Lung microvascular endothelial cell (primary cell): ENCODE measurements around the gene BAZ1B. TPM values are rescaled to one million over a fixed set of nuclear protein-coding genes. Genes with fewer than 3 reads are reported as not detected.
"Not testable (repeated sequence)": the region's sequence is repeated elsewhere in the genome, so short reads cannot be mapped to it uniquely, and the experiment has no call there.

Experiments used
- DNase-seq, 2 donors: peaks; one replicate each; pipeline versions ENCODE4 v3.0.0 to v3.0.0-alpha.2; 2010; ENCODE audit warnings: low read depth in 2 of 2
- total RNA-seq: library from RNA; depleted of rRNA; stranded (reverse); fragments of >200 nt; gene quantifications from 2 replicates; pipeline ENCODE4 v1.2.1, GENCODE V29; 2014

The BAZ1B gene
- total RNA-seq, 1 donor from 2014 or later, result 34.1 TPM

- DNase-seq, result no peak
Measured at GRCh38 chr7:73447121-73447733, 74.9 kb downstream of the BAZ1B start.

GRCh38 chr7:73446682-73447081 lies 75.4 kb downstream of the BAZ1B start:
- peak in 1 of 2 donors; percentile 59 for DNase-seq

- DNase-seq, result no peak
Measured at GRCh38 chr7:73443548-73444255, 78.4 kb downstream of the BAZ1B start.

- no peak for DNase-seq
Measured at GRCh38 chr7:73442903-73443500, 79.1 kb downstream of the BAZ1B start.

- DNase-seq, result no peak
Measured at GRCh38 chr7:73442222-73442902, 79.7 kb downstream of the BAZ1B start.

- DNase-seq, result no peak
Measured at GRCh38 chr7:73439410-73439704, 82.7 kb downstream of the BAZ1B start.

GRCh38 chr7:73438547-73439409 lies 83.3 kb downstream of the BAZ1B start:
- no peak for DNase-seq

- peak; percentile 24 to 49 for DNase-seq
Measured at GRCh38 chr7:73437621-73438416, 84.3 kb downstream of the BAZ1B start.

GRCh38 chr7:73437091-73437490 lies 85.0 kb downstream of the BAZ1B start:
- no peak for DNase-seq

GRCh38 chr7:73436031-73436929 lies 85.8 kb downstream of the BAZ1B start:
- peak in 1 of 2 donors; percentile 62 for DNase-seq

GRCh38 chr7:73435471-73436009 lies 86.6 kb downstream of the BAZ1B start:
- no peak for DNase-seq

- no peak for DNase-seq
Measured at GRCh38 chr7:73434701-73435069, 87.4 kb downstream of the BAZ1B start.

GRCh38 chr7:73433924-73434700 lies 88.0 kb downstream of the BAZ1B start:
- peak in 1 of 2 donors; percentile 57 for DNase-seq

- DNase-seq, result no peak
Measured at GRCh38 chr7:73432676-73433075, 89.4 kb downstream of the BAZ1B start.

- no peak for DNase-seq
Measured at GRCh38 chr7:73431041-73431835, 90.9 kb downstream of the BAZ1B start.

- DNase-seq, result not testable (repeated sequence)
Measured at GRCh38 chr7:73430540-73430939, 91.6 kb downstream of the BAZ1B start.

- DNase-seq, result peak in 1 of 2 donors; percentile 58
Measured at GRCh38 chr7:73429622-73430505, 92.2 kb downstream of the BAZ1B start.
